Astrocyte (in vitro differentiated cells and primary cell): ENCODE data around the gene SLC25A13. TPM values are rescaled to one million over a fixed set of nuclear protein-coding genes. Genes with fewer than 3 reads are reported as not detected.

ENCODE experiments used
- DNase-seq: peaks from one replicate; pipeline ENCODE4 v3.0.0-alpha.2; 2010; ENCODE audit warnings: low read depth
- FAIRE-seq: peaks from 2 replicates; lab custom pipeline; 2011; peaks lifted over from hg19 to GRCh38; lab: Jason Lieb, UNC
- H2AFZ ChIP-seq: 2 replicates; pipeline ENCODE4 v1.6.0; 2012; ENCODE audit warnings: low read depth, low read length, inconsistent platforms
- H3K27ac ChIP-seq: 2 replicates; pipeline ENCODE4 v1.5.1; 2011; ENCODE audit warnings: low read depth, low read length, inconsistent platforms
- H3K27me3 ChIP-seq: 2 replicates; pipeline ENCODE4 v1.6.0; 2011; ENCODE audit warnings: low read length, inconsistent platforms; ENCODE audit not compliant: insufficient read depth
- H3K36me3 ChIP-seq: 2 replicates; pipeline ENCODE4 v1.5.1; 2011; ENCODE audit warnings: low read length, inconsistent platforms; ENCODE audit not compliant: insufficient read depth
- H3K4me1 ChIP-seq: 2 replicates; pipeline ENCODE4 v1.5.1; 2011; ENCODE audit warnings: low read length, inconsistent platforms; ENCODE audit not compliant: insufficient read depth
- H3K4me2 ChIP-seq: 2 replicates; pipeline ENCODE4 v1.6.0; 2012; ENCODE audit warnings: low read length, inconsistent platforms
- H3K4me3 ChIP-seq: 2 replicates; pipeline ENCODE4 v1.5.1; 2011; ENCODE audit warnings: low read depth, mild to moderate bottlenecking, low read length, inconsistent platforms; ENCODE audit not compliant: insufficient read depth
- H3K79me2 ChIP-seq: 2 replicates; pipeline ENCODE4 v1.6.0; 2012; ENCODE audit warnings: mild to moderate bottlenecking, low read length, inconsistent platforms; ENCODE audit not compliant: insufficient read depth
- H3K9ac ChIP-seq: 2 replicates; pipeline ENCODE4 v1.6.0; 2012; ENCODE audit warnings: mild to moderate bottlenecking, low read length, inconsistent platforms
- H3K9me3 ChIP-seq: 2 replicates; pipeline ENCODE4 v1.5.1; 2012; ENCODE audit warnings: low read depth, mild to moderate bottlenecking, low read length, inconsistent platforms; ENCODE audit not compliant: insufficient read depth
- H4K20me1 ChIP-seq: 2 replicates; pipeline ENCODE4 v1.6.0; 2012; ENCODE audit warnings: low read length, inconsistent platforms; ENCODE audit not compliant: insufficient read depth
- H3K27ac Mint-ChIP-seq: one replicate; pipeline ENCODE4 v1.8.0; 2021; ENCODE audit warnings: mild to moderate bottlenecking, mixed read lengths; ENCODE audit not compliant: unreplicated experiment
- H3K27me3 Mint-ChIP-seq: one replicate; pipeline ENCODE4 v1.8.0; 2021; ENCODE audit warnings: low read depth, mixed read lengths; ENCODE audit not compliant: unreplicated experiment
- H3K36me3 Mint-ChIP-seq: one replicate; pipeline ENCODE4 v1.8.0; 2021; ENCODE audit warnings: low read depth, mixed read lengths; ENCODE audit not compliant: unreplicated experiment
- H3K4me1 Mint-ChIP-seq: one replicate; pipeline ENCODE4 v1.8.0; 2021; ENCODE audit warnings: low read depth, mixed read lengths; ENCODE audit not compliant: unreplicated experiment
- H3K4me3 Mint-ChIP-seq: one replicate; pipeline ENCODE4 v1.8.0; 2021; ENCODE audit warnings: mild to moderate bottlenecking, moderate library complexity, mixed read lengths; ENCODE audit not compliant: unreplicated experiment
- H3K9me3 Mint-ChIP-seq: one replicate; pipeline ENCODE4 v1.8.0; 2021; ENCODE audit warnings: mild to moderate bottlenecking, mixed read lengths; ENCODE audit not compliant: unreplicated experiment
- EZH2 ChIP-seq: IDR thresholded peaks from 2 replicates; pipeline ENCODE4 v1.6.1; 2012; ENCODE audit warnings: mild to moderate bottlenecking, low read length, inconsistent platforms; ENCODE audit not compliant: insufficient read depth
- total RNA-seq: library from RNA; stranded (reverse); gene quantifications from 2 replicates; pipeline ENCODE4 v1.2.1, GENCODE V29; 2021
- TF ChIP-seq, protein P1 (sequence below): IDR thresholded peaks from 2 replicates; pipeline ENCODE4 v1.5.1; 2011; ENCODE audit warnings: low read depth, mild to moderate bottlenecking, inconsistent platforms, low read length, moderate library complexity; ENCODE audit not compliant: insufficient read depth

SLC25A13 gene
- total RNA-seq, 1 donor from 2014 or later: 58.1 TPM

DNA sequence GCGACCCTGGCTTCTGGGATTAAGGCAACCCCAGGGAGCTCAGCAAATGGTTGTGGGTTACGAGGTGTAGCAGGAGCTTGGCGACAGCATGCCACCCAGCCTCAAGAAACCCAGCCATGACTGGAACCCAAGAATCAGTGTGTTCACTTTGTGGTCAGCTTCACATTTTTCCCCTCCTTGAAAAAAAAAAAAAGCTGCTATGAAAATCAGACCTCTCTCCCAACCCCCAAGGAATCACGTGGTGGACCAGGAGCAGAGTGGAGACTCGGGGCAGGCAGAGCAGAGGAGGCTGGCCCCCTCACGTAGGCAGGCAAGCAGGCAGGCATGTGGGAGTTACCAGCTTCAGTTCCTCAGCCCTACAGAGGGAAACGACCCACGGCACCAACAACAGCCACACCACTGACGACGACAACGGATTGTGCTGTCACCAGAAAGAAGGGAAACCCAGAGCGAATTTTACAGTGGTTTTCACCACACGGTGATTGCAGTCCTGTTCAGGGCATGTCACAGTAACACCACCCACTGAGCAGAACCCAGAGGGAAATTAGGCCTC lies 203.4 kb downstream of the SLC25A13 start:
- no peaks in the 10 kb centered on the region for H3K27me3 Mint-ChIP-seq
- H3K4me1 ChIP-seq: no peaks in the 10 kb centered on the region
- no peaks in the 10 kb centered on the region for H3K27me3 ChIP-seq
- H3K9me3 Mint-ChIP-seq: no peaks in the 10 kb centered on the region
- H3K4me3 Mint-ChIP-seq: no peak overlapping the region
- peak overlapping the region; percentile 93 for H3K27ac Mint-ChIP-seq
- H3K9ac ChIP-seq: no peak overlapping the region
- no peaks in the 10 kb centered on the region for H3K36me3 Mint-ChIP-seq
- no peak overlapping the region for H2AFZ ChIP-seq
- H3K4me1 Mint-ChIP-seq: peaks cover 11% of the 10 kb centered on the region
- H3K4me3 ChIP-seq: no peak overlapping the region
- no peak overlapping the region for H3K4me2 ChIP-seq
- no peaks in the 10 kb centered on the region for H3K79me2 ChIP-seq
- no peaks in the 10 kb centered on the region for H3K36me3 ChIP-seq
- no peaks in the 10 kb centered on the region for H3K9me3 ChIP-seq
- FAIRE-seq: no peak
- H4K20me1 ChIP-seq: no peaks in the 10 kb centered on the region
- no peak overlapping the region for H3K27ac ChIP-seq
- TF ChIP-seq, protein P1, sequence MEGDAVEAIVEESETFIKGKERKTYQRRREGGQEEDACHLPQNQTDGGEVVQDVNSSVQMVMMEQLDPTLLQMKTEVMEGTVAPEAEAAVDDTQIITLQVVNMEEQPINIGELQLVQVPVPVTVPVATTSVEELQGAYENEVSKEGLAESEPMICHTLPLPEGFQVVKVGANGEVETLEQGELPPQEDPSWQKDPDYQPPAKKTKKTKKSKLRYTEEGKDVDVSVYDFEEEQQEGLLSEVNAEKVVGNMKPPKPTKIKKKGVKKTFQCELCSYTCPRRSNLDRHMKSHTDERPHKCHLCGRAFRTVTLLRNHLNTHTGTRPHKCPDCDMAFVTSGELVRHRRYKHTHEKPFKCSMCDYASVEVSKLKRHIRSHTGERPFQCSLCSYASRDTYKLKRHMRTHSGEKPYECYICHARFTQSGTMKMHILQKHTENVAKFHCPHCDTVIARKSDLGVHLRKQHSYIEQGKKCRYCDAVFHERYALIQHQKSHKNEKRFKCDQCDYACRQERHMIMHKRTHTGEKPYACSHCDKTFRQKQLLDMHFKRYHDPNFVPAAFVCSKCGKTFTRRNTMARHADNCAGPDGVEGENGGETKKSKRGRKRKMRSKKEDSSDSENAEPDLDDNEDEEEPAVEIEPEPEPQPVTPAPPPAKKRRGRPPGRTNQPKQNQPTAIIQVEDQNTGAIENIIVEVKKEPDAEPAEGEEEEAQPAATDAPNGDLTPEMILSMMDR: no peak
- no peak for TF ChIP-seq EZH2
- DNase-seq: peak; percentile 8

DNA sequence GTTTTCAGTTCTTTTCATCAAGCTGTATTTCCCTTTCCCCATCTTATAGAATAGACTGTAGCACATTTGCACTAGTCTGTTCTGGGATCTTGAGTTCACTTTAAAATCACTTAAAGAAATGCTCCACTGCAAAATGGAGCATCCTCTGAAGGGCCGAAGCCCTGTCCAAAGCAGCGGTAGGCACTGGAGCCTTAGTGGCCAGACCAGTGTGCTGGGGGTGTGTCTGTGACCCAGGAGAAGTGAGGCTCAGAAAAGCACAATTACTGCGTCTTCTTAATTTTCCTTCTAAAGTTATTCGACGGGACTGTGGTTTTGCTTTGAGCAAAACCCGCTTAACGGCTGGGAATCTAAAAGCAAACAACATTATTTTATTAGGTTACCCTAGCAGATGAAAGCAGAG lies 205.7 kb downstream of the SLC25A13 start:
- FAIRE-seq (no peak), DNase-seq (no peak)
- Histone ChIP-seq H3K79me2 (no peaks in the 10 kb centered on the region), H3K4me3 (no peak overlapping the region), H3K27ac (no peak overlapping the region), H2AFZ (no peak overlapping the region), H3K36me3 (no peaks in the 10 kb centered on the region), H3K9me3 (no peaks in the 10 kb centered on the region), H3K27me3 (no peaks in the 10 kb centered on the region), H4K20me1 (no peaks in the 10 kb centered on the region), H3K4me2 (no peak overlapping the region), H3K9ac (no peak overlapping the region), H3K4me1 (no peaks in the 10 kb centered on the region)
- Mint-ChIP-seq H3K9me3 (peaks cover under 1% of the 10 kb centered on the region), H3K27ac (no peak overlapping the region), H3K36me3 (no peaks in the 10 kb centered on the region), H3K4me1 (peaks cover 11% of the 10 kb centered on the region), H3K27me3 (no peaks in the 10 kb centered on the region), H3K4me3 (no peak overlapping the region)
- TF ChIP-seq, protein P1: no peak
- no peak for TF ChIP-seq EZH2

DNA sequence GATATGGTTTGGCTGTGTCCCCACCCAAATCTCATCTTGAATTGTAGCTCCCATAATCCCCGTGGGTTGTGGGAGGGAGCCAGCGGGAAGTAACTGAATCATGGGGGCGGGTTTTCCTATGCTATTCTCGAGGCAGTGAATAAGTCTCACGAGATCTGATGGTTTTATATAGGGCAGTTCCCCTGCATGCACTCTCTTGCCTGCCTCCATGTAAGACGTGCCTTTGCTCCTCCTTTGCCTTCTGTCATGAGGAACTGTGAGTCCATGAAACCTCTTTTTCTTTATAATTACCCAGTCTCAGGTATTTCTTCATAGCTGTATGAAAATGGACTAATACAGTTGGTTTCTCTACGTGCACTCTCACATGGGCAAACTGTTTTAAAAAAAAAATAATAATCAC lies 207.7 kb downstream of the SLC25A13 start:
- Mint-ChIP-seq H3K27me3 (no peaks in the 10 kb centered on the region), H3K4me1 (peaks cover 11% of the 10 kb centered on the region), H3K36me3 (no peaks in the 10 kb centered on the region), H3K27ac (no peak overlapping the region), H3K9me3 (peaks cover 2% of the 10 kb centered on the region), H3K4me3 (no peak overlapping the region)
- Histone ChIP-seq H3K79me2 (no peaks in the 10 kb centered on the region), H3K4me3 (no peak overlapping the region), H3K27me3 (no peaks in the 10 kb centered on the region), H4K20me1 (no peaks in the 10 kb centered on the region), H3K27ac (no peak overlapping the region), H3K4me2 (no peak overlapping the region), H3K9ac (no peak overlapping the region), H2AFZ (no peak overlapping the region), H3K9me3 (no peaks in the 10 kb centered on the region), H3K36me3 (no peaks in the 10 kb centered on the region), H3K4me1 (no peaks in the 10 kb centered on the region)
- FAIRE-seq: no peak
- DNase-seq: no peak
- TF ChIP-seq EZH2: no peak
- TF ChIP-seq, protein P1: no peak
